ENCODE measurements around the gene EHHADH.
"Not testable (repeated sequence)": the region's sequence is repeated elsewhere in the genome, so short reads cannot be mapped to it uniquely, and the experiment has no call there.

Gene EHHADH

DNA sequence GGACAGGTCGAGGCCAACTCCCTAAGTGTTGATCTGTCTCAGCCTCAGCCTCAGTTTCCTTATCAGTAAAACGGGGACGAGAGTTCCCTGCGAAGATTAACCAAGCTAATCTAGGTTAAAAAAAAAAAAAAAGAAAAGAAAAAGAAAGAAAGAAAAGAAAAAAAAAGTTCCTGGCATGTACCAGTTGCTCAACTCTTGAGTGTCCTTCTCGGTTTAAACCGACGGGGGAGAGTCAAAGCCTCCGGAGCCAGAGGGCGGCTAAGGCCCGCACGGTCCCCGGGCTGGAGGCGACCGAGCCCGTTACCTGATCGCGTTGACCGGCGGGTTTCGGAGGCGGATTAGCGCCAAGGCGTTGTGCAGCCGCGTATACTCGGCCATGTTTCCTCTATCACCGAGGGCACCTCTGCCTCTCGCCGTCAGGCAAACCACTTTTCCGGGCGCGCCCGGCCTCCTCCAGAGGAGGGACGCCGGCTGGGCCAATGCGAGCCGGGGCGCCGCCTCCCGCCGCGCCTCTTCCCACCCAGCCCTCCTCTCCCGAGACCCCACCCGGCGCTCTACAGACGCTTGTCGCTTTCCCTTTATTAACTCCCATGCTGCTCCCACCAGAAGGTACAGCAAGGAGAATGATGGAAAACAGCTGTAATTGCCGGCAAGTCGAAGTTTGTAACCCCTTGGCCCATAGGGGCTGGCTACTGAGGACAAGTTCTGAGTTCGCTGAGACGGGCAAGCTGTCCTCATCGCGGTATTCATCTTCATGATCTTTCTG is at the start of gene EHHADH:
Gene EHHADH (minus strand): TSS at position 405 of the 766 bp plus-strand sequence. CDS start 27 bp downstream, at position 378.
- DNase-seq: peak; percentile 24

DNA sequence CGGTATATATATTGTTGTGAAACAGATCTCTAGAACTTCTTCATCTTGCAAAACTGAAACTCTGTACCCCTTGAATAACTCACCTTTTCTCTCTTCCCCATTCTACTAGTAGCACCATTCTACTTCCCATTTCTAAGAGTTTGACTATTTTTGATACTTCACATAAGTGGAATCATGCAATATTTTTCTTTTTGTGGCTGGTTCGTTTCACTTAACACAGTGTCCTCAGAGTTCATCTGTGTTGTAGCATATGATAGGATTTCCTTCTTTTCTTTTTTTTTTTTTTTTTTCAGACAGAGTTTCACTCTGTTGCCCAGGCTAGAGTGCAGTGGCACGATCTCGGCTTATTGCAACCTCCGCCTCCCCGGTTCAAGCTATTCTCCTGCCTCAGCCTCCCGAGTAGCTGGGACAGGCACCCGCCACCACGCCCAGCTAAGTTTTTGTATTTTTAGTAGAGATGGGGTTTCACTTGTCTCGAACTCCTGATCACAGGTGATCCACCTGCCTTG is 46.1 kb upstream of the EHHADH start:
- not testable (repeated sequence) for DNase-seq

- no peak for DNase-seq
These were observed 44.0 kb upstream of the EHHADH start for GRCh38 chr3:185297867-185298266.

- no peak for DNase-seq
These were observed 38.4 kb upstream of the EHHADH start for GRCh38 chr3:185292238-185292637.

- DNase-seq: no peak
These were observed 36.4 kb upstream of the EHHADH start for GRCh38 chr3:185290266-185290665.

DNA sequence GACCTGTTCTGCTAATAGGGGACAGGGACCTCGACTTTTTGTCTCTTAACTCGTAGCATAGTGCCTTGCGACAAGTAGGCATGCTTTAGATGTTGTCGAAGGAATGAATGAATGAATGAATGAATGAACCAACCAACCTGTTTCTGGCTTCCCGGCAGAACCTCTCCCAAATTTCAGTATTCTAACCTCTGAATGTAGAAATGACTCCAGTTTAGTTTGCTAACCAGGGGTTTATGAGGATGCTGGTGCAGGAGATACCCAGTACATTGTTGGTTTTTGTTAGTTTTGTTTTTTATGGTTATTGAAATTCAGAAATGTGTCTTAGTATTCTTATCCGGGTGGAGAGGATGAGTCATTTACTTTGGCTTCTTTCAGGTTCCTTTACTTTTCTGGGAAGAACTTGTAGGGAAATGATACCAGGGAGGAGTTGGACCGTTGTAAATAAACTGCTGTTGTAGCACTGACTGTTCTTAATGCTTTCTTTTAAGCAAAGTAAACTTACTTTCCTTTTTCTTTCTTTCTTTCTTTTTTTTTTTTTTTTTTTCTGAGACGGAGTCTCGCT is 29.6 kb upstream of the EHHADH start:
- peak; percentile 17 for DNase-seq

GRCh38 chr3:185282696-185283373 is 29.0 kb upstream of the EHHADH start:
- peak; percentile 99 for DNase-seq

- DNase-seq: peak; percentile 59
These were observed 26.9 kb upstream of the EHHADH start for GRCh38 chr3:185280572-185281365.

- no peak for DNase-seq
These were observed 25.8 kb upstream of the EHHADH start for GRCh38 chr3:185279587-185280138.

DNA sequence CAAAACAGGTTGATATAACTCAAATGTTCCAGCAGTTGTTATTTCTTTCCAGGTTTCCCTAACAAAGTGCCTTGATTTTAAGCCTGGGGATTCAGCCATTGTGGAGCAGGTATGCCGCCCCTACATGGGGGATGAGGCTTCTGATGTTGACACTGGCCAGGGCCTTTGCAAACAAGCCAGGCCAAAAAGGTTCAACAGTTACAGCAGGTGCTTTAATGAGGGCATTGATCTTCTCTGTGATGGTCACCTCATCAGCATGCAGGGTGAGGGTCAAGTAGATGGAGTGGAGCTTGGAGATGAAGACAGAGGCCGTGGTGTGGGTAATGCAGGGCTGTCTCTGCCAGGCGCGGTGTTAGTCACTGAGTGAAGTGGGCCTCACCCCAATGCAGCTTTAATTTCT is 22.6 kb upstream of the EHHADH start:
- no peak for DNase-seq

- DNase-seq: no peak
These were observed 18.2 kb upstream of the EHHADH start for GRCh38 chr3:185272033-185272432.

DNA sequence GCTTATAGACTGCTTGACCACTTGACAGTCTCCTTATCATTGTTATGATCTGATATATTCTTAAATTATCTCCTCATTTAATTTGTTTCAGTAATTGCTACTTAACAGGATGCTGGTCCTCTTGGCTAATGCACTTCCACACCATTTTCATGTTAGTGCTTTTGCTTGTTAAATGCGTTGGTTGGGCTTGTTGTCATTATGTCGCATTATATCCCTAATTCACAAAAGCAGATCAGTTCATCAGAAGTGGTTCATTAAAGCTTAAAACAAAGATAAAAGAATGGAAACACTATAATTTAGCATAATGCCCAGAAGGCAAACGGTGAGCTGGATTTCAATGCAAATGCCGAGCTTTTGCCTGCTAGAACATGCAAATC is 17.1 kb upstream of the EHHADH start:
- no peak for DNase-seq

- DNase-seq: peak; percentile 40
These were observed 16.6 kb upstream of the EHHADH start for GRCh38 chr3:185270262-185270955.

DNA sequence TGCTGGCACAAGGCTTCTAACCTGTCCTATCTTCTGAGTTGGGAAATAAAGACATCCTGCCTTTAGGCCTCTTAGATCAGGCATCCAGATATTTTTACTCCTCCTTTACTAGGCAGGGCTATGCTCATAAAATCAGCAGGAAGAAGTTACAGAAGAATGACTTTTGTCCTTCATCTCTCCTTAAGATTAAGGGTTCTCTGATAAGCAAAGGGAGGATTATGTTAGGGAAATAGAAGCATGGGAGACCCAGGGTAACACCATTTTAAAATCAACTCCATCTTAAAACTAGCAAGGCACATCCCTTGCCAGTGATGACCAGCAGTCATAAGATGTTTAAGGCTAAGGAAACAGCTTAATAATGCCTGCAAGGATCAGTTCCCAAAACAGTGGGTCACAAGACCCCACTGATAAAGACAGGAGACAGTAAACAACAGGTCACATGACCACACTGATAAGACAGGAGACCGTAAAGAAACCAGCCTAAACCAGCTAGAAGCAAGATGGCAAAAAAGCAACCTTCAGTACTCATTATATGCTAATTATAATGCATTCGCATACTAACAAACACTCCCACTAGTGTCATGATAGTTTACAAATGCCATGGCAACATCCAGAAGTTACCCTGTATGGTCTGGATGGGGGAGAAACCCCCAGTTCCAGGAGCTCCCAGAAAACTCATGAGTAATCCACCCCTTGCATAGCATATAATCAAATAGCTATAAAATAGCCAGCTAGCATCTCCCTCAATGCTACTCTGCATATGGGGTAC is 14.5 kb upstream of the EHHADH start:
- DNase-seq: no peak

- no peak for DNase-seq
These were observed 13.3 kb upstream of the EHHADH start for GRCh38 chr3:185267193-185267592.

GRCh38 chr3:185264849-185265553 is 11.2 kb upstream of the EHHADH start:
- no peak for DNase-seq

DNA sequence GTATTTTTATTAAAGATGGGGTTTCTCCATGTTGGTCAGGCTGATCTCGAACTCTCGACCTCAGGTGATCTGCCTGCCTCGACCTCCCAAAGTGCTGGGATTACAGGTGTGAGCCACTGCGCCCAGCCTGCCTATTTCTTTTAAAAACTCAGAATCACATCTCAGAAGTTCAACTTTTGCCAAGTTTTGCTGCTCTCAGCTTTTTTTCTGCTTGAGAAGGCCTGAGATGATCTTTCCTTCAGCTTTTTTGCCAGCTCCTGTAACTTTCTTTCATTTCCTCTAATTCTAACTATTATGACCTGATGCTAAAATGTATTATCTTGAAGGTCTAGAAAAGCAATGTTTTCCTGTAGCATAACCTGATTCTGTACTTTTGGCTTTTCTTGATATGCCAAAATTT is 9.6 kb upstream of the EHHADH start:
- peak; percentile 33 for DNase-seq

- no peak for DNase-seq
These were observed 3.5 kb upstream of the EHHADH start for GRCh38 chr3:185257334-185257733.

- no peak for DNase-seq
These were observed 950 bp upstream of the EHHADH start for GRCh38 chr3:185254799-185255198.

GRCh38 chr3:185253133-185253532 is 716 bp downstream of the EHHADH start:
- DNase-seq: not testable (repeated sequence)

GRCh38 chr3:185251272-185251671 is 2.6 kb downstream of the EHHADH start:
- no peak for DNase-seq

Data from RPMI8226 (cell line).